CD8-positive, alpha-beta memory T cell (primary cell): Measurements from ENCODE around the gene AUTS2. TPM values are rescaled to one million over a fixed set of nuclear protein-coding genes. Genes with fewer than 3 reads are reported as not detected.
A peak's percentile ranks its signal among the peaks of the same experiment; 100 is the strongest.

ENCODE experiments used
- CTCF ChIA-PET: fragments of 350-600 bp; sonication (Branson Sonifier 250); formaldehyde crosslinking; loops from one replicate; lab custom pipeline; 2021; ENCODE audit warnings: antibody characterized with exemption; lab: Charles Lee
- POLR2A ChIA-PET: fragments of 350-600 bp; sonication (Branson Sonifier 250); formaldehyde crosslinking; loops from one replicate; lab custom pipeline; 2021; ENCODE audit warnings: antibody characterized with exemption; lab: Charles Lee
- DNase-seq, 5 donors: peaks; one replicate each; pipeline versions ENCODE4 v3.0.0 to v3.0.0-alpha.2; 2020 to 2022; ENCODE audit warnings: mixed read lengths in 1 of 5
- H3K27ac ChIP-seq: one replicate; pipeline ENCODE4 v1.7.0; 2013; ENCODE audit warnings: low read depth, mild to moderate bottlenecking, low read length, moderate library complexity
- H3K27me3 ChIP-seq: 2 replicates; pipeline ENCODE4 v1.7.0; 2013; ENCODE audit warnings: low read length, mild to moderate bottlenecking; ENCODE audit not compliant: insufficient read depth, poor library complexity, severe bottlenecking
- H3K36me3 ChIP-seq: 2 replicates; pipeline ENCODE4 v1.7.0; 2013; ENCODE audit warnings: mild to moderate bottlenecking, low read length, moderate library complexity; ENCODE audit not compliant: insufficient read depth
- H3K4me1 ChIP-seq: 2 replicates; pipeline ENCODE4 v1.7.0; 2013; ENCODE audit warnings: mild to moderate bottlenecking, low read length, moderate library complexity; ENCODE audit not compliant: insufficient read depth
- H3K4me3 ChIP-seq: 2 replicates; pipeline ENCODE4 v1.7.0; 2013; ENCODE audit warnings: mild to moderate bottlenecking, low read length
- H3K9me3 ChIP-seq: 2 replicates; pipeline ENCODE4 v1.7.0; 2013; ENCODE audit warnings: mild to moderate bottlenecking, low read length
- H3K27ac Mint-ChIP-seq, 8 donors: one replicate each; pipeline ENCODE4 v1.8.0; 2020 to 2021; ENCODE audit warnings: mixed read lengths in 8 of 8, mild to moderate bottlenecking in 6 of 8, inconsistent platforms in 3 of 8, moderate library complexity in 3 of 8
- H3K27me3 Mint-ChIP-seq, 2 donors: one replicate each; pipeline ENCODE4 v1.8.0; 2020 to 2021; ENCODE audit warnings: mixed read lengths in 2 of 2, mild to moderate bottlenecking in 1 of 2, moderate library complexity in 1 of 2
- H3K36me3 Mint-ChIP-seq, 3 donors: one replicate each; pipeline ENCODE4 v1.8.0; 2020 to 2021; ENCODE audit warnings: mixed read lengths in 3 of 3, inconsistent platforms in 1 of 3, mild to moderate bottlenecking in 1 of 3
- H3K4me1 Mint-ChIP-seq, 3 donors: one replicate each; pipeline ENCODE4 v1.8.0; 2020 to 2021; ENCODE audit warnings: mixed read lengths in 3 of 3, inconsistent platforms in 1 of 3, mild to moderate bottlenecking in 1 of 3
- H3K4me3 Mint-ChIP-seq, 7 donors: one replicate each; pipeline ENCODE4 v1.8.0; 2020 to 2021; ENCODE audit warnings: mixed read lengths in 7 of 7, mild to moderate bottlenecking in 6 of 7, moderate library complexity in 4 of 7, inconsistent platforms in 2 of 7
- H3K9me3 Mint-ChIP-seq, 5 donors: one replicate each; pipeline ENCODE4 v1.8.0; 2020 to 2022; ENCODE audit warnings: mixed read lengths in 5 of 5, mild to moderate bottlenecking in 3 of 5, moderate library complexity in 2 of 5, inconsistent platforms in 1 of 5
- polyA plus RNA-seq: library from polyadenylated mRNA; unstranded; fragments of 300-500 nt; fragmentation: Illumina TruSeq; gene quantifications from one replicate; pipeline ENCODE4 v1.2.3, GENCODE V29; 2021
- total RNA-seq, 2 experiments: library from RNA; stranded (reverse); gene quantifications; one replicate each; pipeline ENCODE4 v1.2.3, GENCODE V29; 2021

The AUTS2 gene
- total and polyA plus RNA-seq, 3 experiments from 2014 or later, result 4.4 to 9.9 (median 5.3) TPM

GRCh38 chr7:69632280-69632679, 34.0 kb downstream of the AUTS2 start:
- Histone ChIP-seq H3K27ac (no peak overlapping the region), H3K4me3 (no peak overlapping the region), H3K36me3 (no peaks in the 10 kb centered on the region), H3K27me3 (no peaks in the 10 kb centered on the region), H3K4me1 (no peaks in the 10 kb centered on the region), H3K9me3 (no peaks in the 10 kb centered on the region)
- H3K4me3 Mint-ChIP-seq, result no peak overlapping the region
- peak overlapping the region in 1 of 8 donors; percentile 19 for H3K27ac Mint-ChIP-seq
- H3K36me3 Mint-ChIP-seq, result no peaks in the 10 kb centered on the region
- no peak for DNase-seq
- no peaks in the 10 kb centered on the region for H3K9me3 Mint-ChIP-seq
- no peaks in the 10 kb centered on the region for H3K4me1 Mint-ChIP-seq
- CTCF ChIA-PET, result no interaction called here
- POLR2A ChIA-PET, result no interaction called here
- peaks cover 4 to 5% of the 10 kb centered on the region in 2 donors for H3K27me3 Mint-ChIP-seq

DNA sequence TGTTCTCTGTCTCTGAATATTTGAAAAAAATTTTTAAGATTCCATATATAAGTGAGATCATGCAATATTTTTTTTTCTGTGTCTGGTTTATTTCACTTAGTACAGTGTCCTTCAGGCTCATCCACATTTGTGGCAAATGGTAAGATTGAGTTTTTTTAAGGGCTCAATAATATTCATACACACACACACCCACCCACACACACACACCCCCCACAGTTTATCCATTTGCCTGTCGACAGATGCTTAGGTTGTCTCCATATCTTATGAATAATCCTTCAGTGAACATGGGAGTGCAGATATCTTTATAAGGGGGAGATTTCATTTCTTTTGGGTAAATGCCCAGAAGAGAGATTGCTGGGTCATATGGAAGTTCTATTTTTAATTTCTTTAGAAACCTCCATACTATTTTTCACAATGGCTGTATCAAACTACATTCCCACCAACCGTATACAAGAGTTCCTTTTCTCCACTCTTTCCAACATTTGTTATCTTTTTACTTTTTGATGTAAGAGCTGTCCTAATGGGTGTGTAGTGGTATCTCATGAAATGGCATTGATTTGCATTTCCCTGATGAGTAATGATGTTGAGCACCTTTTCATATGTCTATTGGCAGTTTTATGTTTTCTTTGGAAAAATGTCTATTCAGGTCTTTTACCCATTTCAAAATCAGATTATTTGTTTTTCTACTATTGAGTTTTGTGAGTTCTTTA, 35.0 kb downstream of the AUTS2 start:
- DNase-seq, result no peak
- no peak overlapping the region for H3K4me3 ChIP-seq
- H3K27ac Mint-ChIP-seq, result no peak overlapping the region
- no peaks in the 10 kb centered on the region for H3K36me3 ChIP-seq
- ChIA-PET CTCF (no interaction called here), POLR2A (no interaction called here)
- no peak overlapping the region for H3K27ac ChIP-seq
- H3K4me1 Mint-ChIP-seq, result no peaks in the 10 kb centered on the region
- no peaks in the 10 kb centered on the region for H3K9me3 Mint-ChIP-seq
- no peaks in the 10 kb centered on the region for H3K4me1 ChIP-seq
- peaks cover 4 to 5% of the 10 kb centered on the region in 2 donors for H3K27me3 Mint-ChIP-seq
- no peaks in the 10 kb centered on the region for H3K36me3 Mint-ChIP-seq
- H3K9me3 ChIP-seq, result no peaks in the 10 kb centered on the region
- H3K27me3 ChIP-seq, result no peaks in the 10 kb centered on the region
- H3K4me3 Mint-ChIP-seq, result no peak overlapping the region

GRCh38 chr7:69635555-69636185, 37.4 kb downstream of the AUTS2 start:
- no peak overlapping the region for H3K4me3 ChIP-seq
- H3K36me3 ChIP-seq, result no peaks in the 10 kb centered on the region
- Mint-ChIP-seq H3K4me3 (no peak overlapping the region), H3K36me3 (no peaks in the 10 kb centered on the region), H3K27ac (no peak overlapping the region), H3K4me1 (no peaks in the 10 kb centered on the region), H3K9me3 (no peaks in the 10 kb centered on the region), H3K27me3 (peaks cover 4 to 5% of the 10 kb centered on the region in 2 donors)
- no peak for DNase-seq
- H3K4me1 ChIP-seq, result no peaks in the 10 kb centered on the region
- H3K9me3 ChIP-seq, result no peaks in the 10 kb centered on the region
- H3K27me3 ChIP-seq, result no peaks in the 10 kb centered on the region
- H3K27ac ChIP-seq, result no peak overlapping the region
- CTCF ChIA-PET, result no interaction called here
- POLR2A ChIA-PET, result no interaction called here

- peaks cover 2 to 4% of the 10 kb centered on the region in 2 donors for H3K27me3 Mint-ChIP-seq
- CTCF ChIA-PET, result no interaction called here
- H3K27me3 ChIP-seq, result no peaks in the 10 kb centered on the region
- H3K9me3 Mint-ChIP-seq, result no peaks in the 10 kb centered on the region
- no peaks in the 10 kb centered on the region for H3K36me3 Mint-ChIP-seq
- no peak overlapping the region for H3K4me3 ChIP-seq
- no peaks in the 10 kb centered on the region for H3K36me3 ChIP-seq
- no peaks in the 10 kb centered on the region for H3K4me1 Mint-ChIP-seq
- no peak overlapping the region for H3K27ac Mint-ChIP-seq
- no peaks in the 10 kb centered on the region for H3K9me3 ChIP-seq
- no peak overlapping the region for H3K27ac ChIP-seq
- DNase-seq, result no peak
- POLR2A ChIA-PET, result no interaction called here
- H3K4me1 ChIP-seq, result no peaks in the 10 kb centered on the region
- H3K4me3 Mint-ChIP-seq, result no peak overlapping the region
These were observed 40.4 kb downstream of the AUTS2 start for GRCh38 chr7:69638674-69639073.

DNA sequence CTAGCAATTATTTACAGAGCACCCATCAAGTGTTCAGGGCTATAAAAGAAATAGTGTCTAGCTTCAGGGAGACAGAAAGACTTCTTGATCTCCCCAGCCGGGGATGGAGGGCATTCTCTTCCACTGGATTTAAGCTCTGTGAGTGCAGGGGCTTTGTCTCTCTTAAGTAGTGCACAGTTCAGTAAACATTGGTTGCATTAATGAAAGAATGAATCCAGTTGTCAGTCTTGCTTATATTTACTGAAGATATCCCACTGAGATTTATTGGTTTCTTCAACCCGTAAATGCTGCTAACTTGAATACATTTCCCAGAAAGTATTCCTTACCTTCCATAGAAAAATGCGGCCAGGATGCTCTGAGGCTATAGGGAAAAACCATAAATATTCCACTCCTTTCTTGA, 41.9 kb downstream of the AUTS2 start:
- H3K27ac Mint-ChIP-seq, result no peak overlapping the region
- no peaks in the 10 kb centered on the region for H3K9me3 Mint-ChIP-seq
- no peaks in the 10 kb centered on the region for H3K9me3 ChIP-seq
- H3K4me1 ChIP-seq, result no peaks in the 10 kb centered on the region
- H3K4me3 Mint-ChIP-seq, result no peak overlapping the region
- no peak for DNase-seq
- POLR2A ChIA-PET, result no interaction called here
- H3K4me1 Mint-ChIP-seq, result no peaks in the 10 kb centered on the region
- no peaks in the 10 kb centered on the region for H3K36me3 Mint-ChIP-seq
- H3K36me3 ChIP-seq, result no peaks in the 10 kb centered on the region
- H3K27me3 ChIP-seq, result no peaks in the 10 kb centered on the region
- H3K27ac ChIP-seq, result no peak overlapping the region
- peaks cover 0 to 4% of the 10 kb centered on the region in 2 donors for H3K27me3 Mint-ChIP-seq
- CTCF ChIA-PET, result no interaction called here
- no peak overlapping the region for H3K4me3 ChIP-seq

- Histone ChIP-seq H3K4me1 (no peaks in the 10 kb centered on the region), H3K27ac (no peak overlapping the region), H3K4me3 (no peak overlapping the region), H3K9me3 (no peaks in the 10 kb centered on the region), H3K27me3 (no peaks in the 10 kb centered on the region), H3K36me3 (no peaks in the 10 kb centered on the region)
- no peaks in the 10 kb centered on the region for H3K36me3 Mint-ChIP-seq
- no peaks in the 10 kb centered on the region for H3K9me3 Mint-ChIP-seq
- H3K4me3 Mint-ChIP-seq, result no peak overlapping the region
- no peaks in the 10 kb centered on the region for H3K4me1 Mint-ChIP-seq
- no peak overlapping the region for H3K27ac Mint-ChIP-seq
- CTCF ChIA-PET, result no interaction called here
- POLR2A ChIA-PET, result no interaction called here
- no peak for DNase-seq
- peaks cover 0 to 4% of the 10 kb centered on the region in 2 donors for H3K27me3 Mint-ChIP-seq
These were observed 42.8 kb downstream of the AUTS2 start for GRCh38 chr7:69640925-69641594.

DNA sequence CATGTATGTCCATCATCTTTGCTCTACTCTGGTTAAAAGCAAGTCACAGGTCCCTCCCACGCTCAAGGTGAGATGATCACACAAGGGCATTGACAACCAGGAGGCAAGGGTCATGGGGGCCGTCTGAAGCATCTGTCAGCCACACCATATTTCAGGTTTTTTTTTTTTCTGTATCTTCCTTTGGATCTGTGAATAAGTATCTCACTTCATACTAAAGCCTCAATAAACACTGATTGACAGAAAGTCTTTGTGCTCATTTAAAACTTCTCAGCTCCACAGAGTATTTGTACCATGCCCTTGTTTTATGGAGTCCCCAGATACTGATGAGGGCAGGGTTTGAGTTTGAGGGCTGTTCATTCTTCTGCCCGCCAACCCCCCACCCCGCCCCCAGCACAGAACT, 45.0 kb downstream of the AUTS2 start:
- Histone ChIP-seq H3K4me3 (no peak overlapping the region), H3K27me3 (no peaks in the 10 kb centered on the region), H3K9me3 (no peaks in the 10 kb centered on the region), H3K4me1 (no peaks in the 10 kb centered on the region), H3K36me3 (no peaks in the 10 kb centered on the region), H3K27ac (no peak overlapping the region)
- ChIA-PET CTCF (no interaction called here), POLR2A (no interaction called here)
- Mint-ChIP-seq H3K36me3 (no peaks in the 10 kb centered on the region), H3K27ac (no peak overlapping the region), H3K4me1 (no peaks in the 10 kb centered on the region), H3K27me3 (peaks cover under 1 to 2% of the 10 kb centered on the region in 2 donors), H3K4me3 (no peak overlapping the region), H3K9me3 (no peaks in the 10 kb centered on the region)
- no peak for DNase-seq

GRCh38 chr7:69643708-69644445, 45.6 kb downstream of the AUTS2 start:
- Mint-ChIP-seq H3K9me3 (no peaks in the 10 kb centered on the region), H3K27me3 (peaks cover 0 to 2% of the 10 kb centered on the region in 2 donors), H3K27ac (peak overlapping the region in 1 of 8 donors; percentile 58), H3K4me3 (no peak overlapping the region), H3K4me1 (no peaks in the 10 kb centered on the region), H3K36me3 (no peaks in the 10 kb centered on the region)
- H3K4me1 ChIP-seq, result no peaks in the 10 kb centered on the region
- no peak overlapping the region for H3K27ac ChIP-seq
- no peaks in the 10 kb centered on the region for H3K9me3 ChIP-seq
- H3K27me3 ChIP-seq, result no peaks in the 10 kb centered on the region
- H3K36me3 ChIP-seq, result no peaks in the 10 kb centered on the region
- ChIA-PET CTCF (no interaction called here), POLR2A (no interaction called here)
- no peak overlapping the region for H3K4me3 ChIP-seq
- no peak for DNase-seq
